Measurements from ENCODE around the gene NDP.

NDP gene

GRCh38 chrX:43910012-43910411 lies 63.2 kb downstream of the NDP start:
- Histone ChIP-seq H3K9me3 (no peaks in the 10 kb centered on the region), H3K27me3 (no peaks in the 10 kb centered on the region), H3K4me1 (no peaks in the 10 kb centered on the region), H3K36me3 (no peaks in the 10 kb centered on the region), H3K4me3 (ENCODE audit: low read depth, low read length) (no peak overlapping the region)
- no peak for TF ChIP-seq CTCF (IDR thresholded peaks at IDR 0.05; ENCODE audit: low read depth, low read length)
- no peak for DNase-seq

GRCh38 chrX:43909141-43909540 lies 64.0 kb downstream of the NDP start:
- H3K4me1 ChIP-seq: no peaks in the 10 kb centered on the region
- H3K4me3 ChIP-seq (ENCODE audit: low read depth, low read length): no peak overlapping the region
- no peak for DNase-seq
- H3K27me3 ChIP-seq: no peaks in the 10 kb centered on the region
- no peaks in the 10 kb centered on the region for H3K9me3 ChIP-seq
- no peaks in the 10 kb centered on the region for H3K36me3 ChIP-seq
- TF ChIP-seq CTCF (IDR thresholded peaks at IDR 0.05; ENCODE audit: low read depth, low read length): no peak

GRCh38 chrX:43899878-43900815 lies 73.0 kb downstream of the NDP start:
- Histone ChIP-seq H3K4me1 (no peaks in the 10 kb centered on the region), H3K27me3 (no peaks in the 10 kb centered on the region), H3K4me3 (ENCODE audit: low read depth, low read length) (no peak overlapping the region), H3K9me3 (no peaks in the 10 kb centered on the region), H3K36me3 (no peaks in the 10 kb centered on the region)
- DNase-seq: no peak
- TF ChIP-seq CTCF (IDR thresholded peaks at IDR 0.05; ENCODE audit: low read depth, low read length): no peak

Data from BE2C (cell line).